NOMO-1 treated with dmso at 0.1 percent for 144 hours (cell line): ENCODE data around the gene TNFRSF8.

Experiments used
- DNase-seq: peaks from one replicate; lab custom pipeline; 2025; ENCODE audit not compliant: unreplicated experiment; lab: John Stamatoyannopoulos, UW

The TNFRSF8 gene

GRCh38 chr1:12185918-12186678, 123.0 kb downstream of the TNFRSF8 start:
- no peak for DNase-seq

GRCh38 chr1:12186679-12186985, 123.5 kb downstream of the TNFRSF8 start:
- no peak for DNase-seq

DNA sequence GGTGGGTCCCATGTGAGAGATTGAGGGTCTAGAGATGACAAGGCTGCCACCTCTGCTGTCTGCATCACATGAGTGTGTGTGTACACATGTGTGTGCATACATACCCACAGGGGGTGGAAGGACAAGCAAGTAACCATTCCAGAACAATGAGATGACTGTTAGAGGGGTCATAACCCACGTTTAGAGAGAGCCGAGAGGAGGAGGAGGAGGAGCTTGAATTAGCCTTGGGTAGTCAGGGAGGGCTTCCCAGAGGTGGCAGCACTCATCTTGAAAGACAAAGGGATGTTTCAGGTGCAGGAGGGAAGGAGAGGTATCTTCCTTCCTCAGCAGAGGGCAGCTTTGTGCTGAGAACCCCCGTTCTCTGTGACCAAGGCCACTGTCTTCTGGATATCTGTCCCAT, 125.0 kb downstream of the TNFRSF8 start:
- DNase-seq: no peak

GRCh38 chr1:12188657-12189327, 125.7 kb downstream of the TNFRSF8 start:
- DNase-seq: no peak

DNA sequence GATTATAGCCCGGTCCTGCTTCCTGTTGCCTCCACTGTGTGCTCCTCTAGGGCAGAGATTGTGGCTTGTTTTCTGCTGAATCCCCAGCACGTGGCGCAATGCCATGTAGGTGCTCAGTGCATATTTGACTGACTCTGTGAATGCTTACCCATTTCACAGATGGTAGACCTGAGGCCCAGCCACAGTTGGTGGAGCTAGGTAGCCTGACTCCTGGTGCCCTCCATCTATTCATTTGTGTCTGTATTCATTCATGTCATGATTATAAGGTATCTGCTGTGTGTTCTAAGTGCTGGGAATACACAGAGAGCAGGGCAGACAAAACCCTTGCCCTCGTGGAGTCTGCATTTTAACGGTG, 126.2 kb downstream of the TNFRSF8 start:
- no peak for DNase-seq

GRCh38 chr1:12191242-12192032, 128.3 kb downstream of the TNFRSF8 start:
- no peak for DNase-seq
